Heart left ventricle (tissue), 16 donors: Measurements from ENCODE around the gene KRT12. TPM values are rescaled to one million over a fixed set of nuclear protein-coding genes. Genes with fewer than 3 reads are reported as not detected.

Experiments
- ATAC-seq, 4 donors: fragments of 200-7000 bp; cut with Tn5 transposase; one replicate each; pipeline ENCODE4 v1.9.1; 2020 to 2022; ENCODE audit warnings: moderate library complexity in 4 of 4, mild to moderate bottlenecking in 3 of 4, moderate number of reproducible peaks in 1 of 4
- DNase-seq, 5 donors: peaks; one replicate each; pipeline ENCODE4 v3.0.0-alpha.2; 2020
- H3K27ac ChIP-seq, 12 donors: fragments of 200-600 bp; sonication (generic) in 4 of 12; one replicate each; pipeline versions ENCODE4 v1.5.0 to v1.8.0; 2016 to 2022; ENCODE audit warnings: mild to moderate bottlenecking in 2 of 12
- H3K27me3 ChIP-seq, 9 donors: fragments of 200-600 bp; sonication (generic) in 2 of 9; one replicate each; pipeline versions ENCODE4 v1.5.1 to v1.8.0; 2016 to 2022; ENCODE audit warnings: mild to moderate bottlenecking in 3 of 9
- H3K36me3 ChIP-seq, 9 donors: fragments of 200-600 bp; sonication (generic) in 2 of 9; one replicate each; pipeline versions ENCODE4 v1.5.0 to v1.8.0; 2018 to 2022; ENCODE audit warnings: mild to moderate bottlenecking in 2 of 9
- H3K4me1 ChIP-seq, 12 donors: fragments of 200-600 bp; sonication (generic) in 4 of 12; one replicate each; pipeline versions ENCODE4 v1.5.0 to v1.8.0; 2016 to 2022; ENCODE audit warnings: mild to moderate bottlenecking in 3 of 12
- H3K4me3 ChIP-seq, 12 donors: fragments of 200-600 bp; sonication (generic) in 4 of 12; one replicate each; pipeline versions ENCODE4 v1.5.0 to v1.8.0; 2017 to 2022; ENCODE audit warnings: mild to moderate bottlenecking in 9 of 12, moderate library complexity in 4 of 12
- H3K9me3 ChIP-seq, 12 donors: fragments of 200-600 bp; sonication (generic) in 4 of 12; one replicate each; pipeline versions ENCODE4 v1.5.0 to v1.8.0; 2016 to 2022; ENCODE audit warnings: mild to moderate bottlenecking in 1 of 12
- POLR2A ChIP-seq, 2 donors: fragments of 450-650 bp; IDR thresholded peaks; one replicate each; pipeline ENCODE4 v1.6.1; 2017; ENCODE audit warnings: antibody characterized with exemption in 2 of 2, mild to moderate bottlenecking in 2 of 2, moderate library complexity in 2 of 2
- WGBS, 4 donors: extraction: QIAGEN DNeasy Blood & Tissue Kit in 2 of 4; methylation state at CpG; one replicate each; pipeline versions ENCODE4 v1.1.5 to v1.1.7; 2013 to 2018; 5-methylcytosine and 5-hydroxymethylcytosine counted together
- intact Hi-C, 10 donors: fragments of 100-400 bp; cut with DNase I; formaldehyde crosslinking; loops; one replicate each; pipeline versions ENCODE4 v1.11.1 to v1.14.2; 2022
- polyA plus RNA-seq, 2 donors: library from polyadenylated mRNA; stranded (reverse); fragments of 200-250 nt; gene quantifications; one replicate each; pipeline ENCODE4 v1.2.3, GENCODE V29; 2013
- total RNA-seq, 9 donors: library from RNA; depleted of rRNA in 2 of 9; stranded (reverse); fragments of >200 nt in 2 of 9; fragmentation: NEBNext Ultra II Directional in 3 of 9; extraction: Animal tissue kit (Norgen Biotek cat#: 25700) in 3 of 9; gene quantifications; one replicate each; pipeline versions ENCODE4 v1.1.0 to v1.2.4, GENCODE V29; 2016 to 2023
- TF ChIP-seq, protein P1 (sequence below), 12 donors: fragments of 200-600 bp; sonication (generic) in 4 of 12; IDR thresholded peaks; one replicate each; pipeline versions ENCODE4 v1.5.0 to v1.8.0; 2018 to 2022; ENCODE audit warnings: antibody characterized with exemption in 12 of 12, mild to moderate bottlenecking in 5 of 12
- donor health status: ischemic (EF 13 %, LVEDD 7.1; RV severe dilation, severe dysfunction).
- donor health status: healthy with polysubstance abuse.
- donor health status: DM: no; HTN: yes; CAD: no.
- donor health status: DM: no; HTN: no; CAD: no.
- donor health status: ischemic (EF 25% LVEDD 6.9; RV normal size, moderate dysfunction).
- donor health status: ischemic (EF 25% LVEDD 5.7; RV mildly dilated, moderate dysfunction).
- donor health status: healthy.
- donor health status: DM: yes; HTN: yes; CAD: no.
- donor health status: ischemic (EF 35%, LVEDD 5.7; RV mildly dilated, moderate dysfunction).
- donor health status: nonischemic (EF 11% LVEDD 7.7; RV severe dilation, severe dysfunction).
- donor health status: DM: yes; HTN: yes; CAD: no.
- donor health status: PGD.
- donor health status: ischemic (EF 29% LVEDD 5.4; RV normal size, mild dysfunction).
- donor health status: nonischemic (EF 23%, LVEDD 6.1; RV moderate dilation, normal function).

Gene KRT12
- total and polyA plus RNA-seq, 11 donors: not detected

DNA sequence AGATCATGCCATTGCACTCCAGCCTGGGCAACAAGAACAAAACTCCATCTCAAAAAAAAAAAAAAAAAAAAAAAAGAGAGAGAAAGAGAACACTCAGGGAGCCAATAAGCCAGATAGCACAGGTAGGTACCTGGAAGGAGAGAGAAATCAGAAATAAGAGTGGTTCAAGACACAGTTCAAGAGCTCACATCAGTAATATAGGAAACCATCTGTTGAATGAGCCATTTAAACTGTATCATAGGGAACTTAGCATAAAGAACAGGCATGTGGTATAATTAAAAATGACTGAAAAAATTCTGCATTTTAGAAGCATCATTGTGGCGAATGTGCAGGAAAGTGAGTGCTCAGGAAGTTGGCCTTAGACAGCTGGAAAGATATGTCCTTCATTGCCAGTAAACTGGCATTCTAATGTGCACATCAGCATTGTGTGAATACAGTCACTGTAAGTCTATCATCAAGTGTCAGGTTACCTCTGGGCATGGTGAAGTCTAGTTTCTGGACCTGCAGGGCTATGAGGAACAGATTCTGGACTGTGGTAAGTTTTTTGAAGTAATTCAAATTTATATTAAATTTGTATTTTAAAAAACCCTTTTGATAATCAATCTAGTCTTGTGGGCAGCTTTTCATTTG lies 20.4 kb downstream of the KRT12 start:
- TF ChIP-seq POLR2A (IDR thresholded peaks at IDR 0.05): no peak
- TF ChIP-seq, protein P1, sequence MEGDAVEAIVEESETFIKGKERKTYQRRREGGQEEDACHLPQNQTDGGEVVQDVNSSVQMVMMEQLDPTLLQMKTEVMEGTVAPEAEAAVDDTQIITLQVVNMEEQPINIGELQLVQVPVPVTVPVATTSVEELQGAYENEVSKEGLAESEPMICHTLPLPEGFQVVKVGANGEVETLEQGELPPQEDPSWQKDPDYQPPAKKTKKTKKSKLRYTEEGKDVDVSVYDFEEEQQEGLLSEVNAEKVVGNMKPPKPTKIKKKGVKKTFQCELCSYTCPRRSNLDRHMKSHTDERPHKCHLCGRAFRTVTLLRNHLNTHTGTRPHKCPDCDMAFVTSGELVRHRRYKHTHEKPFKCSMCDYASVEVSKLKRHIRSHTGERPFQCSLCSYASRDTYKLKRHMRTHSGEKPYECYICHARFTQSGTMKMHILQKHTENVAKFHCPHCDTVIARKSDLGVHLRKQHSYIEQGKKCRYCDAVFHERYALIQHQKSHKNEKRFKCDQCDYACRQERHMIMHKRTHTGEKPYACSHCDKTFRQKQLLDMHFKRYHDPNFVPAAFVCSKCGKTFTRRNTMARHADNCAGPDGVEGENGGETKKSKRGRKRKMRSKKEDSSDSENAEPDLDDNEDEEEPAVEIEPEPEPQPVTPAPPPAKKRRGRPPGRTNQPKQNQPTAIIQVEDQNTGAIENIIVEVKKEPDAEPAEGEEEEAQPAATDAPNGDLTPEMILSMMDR (IDR thresholded peaks at IDR 0.05): no peak
- H3K27me3 ChIP-seq: peaks cover 0 to 14% (median 0%) of the 10 kb centered on the region in 9 donors
- 79 to 91% (median 86%) methylated on average over 1 of the region's 1 CpG for WGBS, 4 donors
- no peak overlapping the region for H3K4me3 ChIP-seq
- H3K9me3 ChIP-seq: no peaks in the 10 kb centered on the region
- ATAC-seq: no peak
- H3K27ac ChIP-seq: no peak overlapping the region
- intact Hi-C loops: no loop called here
- H3K4me1 ChIP-seq: no peaks in the 10 kb centered on the region
- DNase-seq: no peak
- no peaks in the 10 kb centered on the region for H3K36me3 ChIP-seq

DNA sequence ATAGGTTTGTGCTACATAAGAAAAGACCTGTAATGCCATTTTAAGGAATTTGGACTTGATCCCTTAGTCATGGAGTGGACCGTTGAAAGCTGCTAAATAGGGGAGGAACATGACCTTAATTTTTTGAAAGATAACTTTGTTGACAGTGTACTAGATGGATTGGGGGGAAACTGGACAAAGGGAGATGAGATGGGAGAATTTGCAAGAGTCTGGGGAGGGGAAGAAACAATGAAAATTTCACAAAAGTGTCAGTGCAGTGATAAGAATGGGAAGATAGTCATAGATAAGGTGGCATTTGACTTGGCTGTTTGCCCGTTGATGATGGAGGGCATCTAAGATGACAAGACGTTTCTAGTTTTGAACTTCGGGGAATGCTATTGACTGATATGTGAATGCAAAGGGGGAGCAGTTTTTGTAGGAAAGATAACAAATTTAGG lies 22.3 kb downstream of the KRT12 start:
- Histone ChIP-seq H3K27ac (no peak overlapping the region), H3K9me3 (no peaks in the 10 kb centered on the region), H3K36me3 (no peaks in the 10 kb centered on the region), H3K4me1 (no peaks in the 10 kb centered on the region), H3K4me3 (no peak overlapping the region), H3K27me3 (peaks cover 0 to 8% (median 0%) of the 10 kb centered on the region in 9 donors)
- DNase-seq (no peak), ATAC-seq (no peak)
- WGBS, 4 donors: 55 to 72% (median 68%) methylated on average over 4 of the region's 4 CpGs
- intact Hi-C loops: no loop called here
- TF ChIP-seq, protein P1 (IDR thresholded peaks at IDR 0.05): no peak
- no peak for TF ChIP-seq POLR2A (IDR thresholded peaks at IDR 0.05)

DNA sequence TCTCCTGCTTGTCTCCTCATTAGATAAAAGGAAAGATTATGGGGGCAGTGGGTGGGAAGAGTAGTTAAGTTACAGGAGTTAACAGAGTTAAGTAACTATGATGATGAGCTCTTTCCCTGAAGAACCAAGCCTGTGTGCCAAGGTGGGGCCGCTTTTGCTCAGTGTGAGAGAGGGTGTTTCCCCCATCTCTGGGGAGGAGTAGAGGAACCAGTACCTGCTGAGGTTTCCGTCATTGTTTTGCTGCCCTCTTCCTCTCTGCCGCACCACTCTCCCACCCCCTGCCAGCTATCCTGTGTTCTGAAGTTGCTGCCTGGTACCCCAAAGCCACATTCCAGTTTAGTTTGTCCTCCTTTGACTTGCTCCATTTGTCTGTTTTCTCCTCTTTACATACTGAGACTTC lies 23.8 kb downstream of the KRT12 start:
- DNase-seq (no peak), ATAC-seq (no peak)
- intact Hi-C loops: no loop called here
- Histone ChIP-seq H3K4me1 (no peaks in the 10 kb centered on the region), H3K9me3 (no peaks in the 10 kb centered on the region), H3K36me3 (no peaks in the 10 kb centered on the region), H3K27me3 (no peaks in the 10 kb centered on the region), H3K4me3 (no peak overlapping the region), H3K27ac (no peak overlapping the region)
- no peak for TF ChIP-seq POLR2A (IDR thresholded peaks at IDR 0.05)
- TF ChIP-seq, protein P1 (IDR thresholded peaks at IDR 0.05): no peak
- WGBS, 4 donors: 47 to 89% (median 65%) methylated on average over 3 of the region's 3 CpGs

DNA sequence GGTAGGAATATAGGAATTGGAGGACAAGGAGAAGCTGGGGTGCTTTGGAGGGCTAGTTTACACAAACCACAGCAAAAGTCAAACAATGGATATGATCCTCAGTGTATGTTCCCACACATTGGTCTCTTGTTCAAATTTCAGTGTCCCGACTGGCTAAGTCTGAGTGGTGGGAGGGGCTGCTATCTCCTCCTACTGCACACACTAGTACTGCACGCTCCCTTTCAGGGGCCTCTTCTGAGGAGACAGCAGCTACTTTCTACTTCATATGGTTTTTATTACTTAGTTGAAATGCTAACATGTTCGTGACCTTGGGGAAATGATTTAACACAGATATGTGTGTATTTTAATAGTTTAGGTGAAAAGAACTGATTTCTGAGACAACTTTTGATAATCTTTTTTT lies 25.8 kb downstream of the KRT12 start:
- WGBS, 4 donors: 81 to 86% (median 83%) methylated on average over 3 of the region's 3 CpGs
- no peak for TF ChIP-seq POLR2A (IDR thresholded peaks at IDR 0.05)
- TF ChIP-seq, protein P1 (IDR thresholded peaks at IDR 0.05): no peak
- Histone ChIP-seq H3K27me3 (no peaks in the 10 kb centered on the region), H3K4me3 (no peak overlapping the region), H3K36me3 (peaks cover 0 to 4% (median 0%) of the 10 kb centered on the region in 9 donors), H3K27ac (no peak overlapping the region), H3K4me1 (no peaks in the 10 kb centered on the region), H3K9me3 (no peaks in the 10 kb centered on the region)
- intact Hi-C loops: no loop called here
- DNase-seq: no peak
- no peak for ATAC-seq
